NCI-H510A (cell line): ENCODE results near the gene MFF.
"Not testable (repeated sequence)": the region's sequence is repeated elsewhere in the genome, so short reads cannot be mapped to it uniquely, and the experiment has no call there.

Experiments
- DNase-seq: peaks from one replicate; lab custom pipeline; 2025; lab: John Stamatoyannopoulos, UW

MFF gene

DNA sequence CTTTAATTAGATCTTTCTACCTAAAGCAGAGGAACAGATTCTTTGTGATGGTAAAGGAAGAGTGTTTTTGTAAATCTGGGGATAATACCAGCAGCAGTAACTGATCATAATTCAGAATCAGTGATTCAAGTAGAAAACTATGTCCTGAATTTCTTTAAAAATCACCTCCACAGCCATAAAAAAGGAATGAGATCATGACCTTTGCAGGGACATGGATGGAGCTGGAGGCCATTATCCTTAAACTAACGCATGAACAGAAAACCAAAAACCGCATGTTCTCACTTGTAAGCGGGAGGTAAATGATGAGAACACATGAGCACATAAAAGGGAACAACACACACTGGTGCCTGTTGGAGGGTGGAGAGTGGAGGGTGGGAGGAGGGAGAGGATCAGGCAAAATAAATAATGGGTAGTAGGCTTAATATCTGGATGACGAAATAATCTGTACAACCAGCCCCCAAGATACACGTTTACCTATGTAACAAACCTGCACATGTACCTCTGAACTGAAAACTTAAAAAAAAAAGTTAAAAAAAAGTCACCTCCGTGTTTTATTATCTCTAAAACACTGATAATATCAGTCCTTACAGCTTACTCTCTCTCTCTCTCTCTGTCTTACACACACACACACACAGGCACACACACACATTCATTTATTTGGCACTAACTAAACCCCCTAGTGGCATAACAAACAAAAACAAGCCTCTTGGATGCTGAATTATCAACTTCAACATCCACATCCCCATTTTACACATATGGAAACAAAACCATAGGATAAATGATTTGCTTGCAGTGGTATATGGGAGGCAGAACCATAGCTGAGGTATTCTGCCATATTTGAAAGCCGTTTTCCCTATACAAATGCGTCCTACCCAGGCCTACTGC is 52.7 kb downstream of the MFF start:
- DNase-seq, result no peak

DNA sequence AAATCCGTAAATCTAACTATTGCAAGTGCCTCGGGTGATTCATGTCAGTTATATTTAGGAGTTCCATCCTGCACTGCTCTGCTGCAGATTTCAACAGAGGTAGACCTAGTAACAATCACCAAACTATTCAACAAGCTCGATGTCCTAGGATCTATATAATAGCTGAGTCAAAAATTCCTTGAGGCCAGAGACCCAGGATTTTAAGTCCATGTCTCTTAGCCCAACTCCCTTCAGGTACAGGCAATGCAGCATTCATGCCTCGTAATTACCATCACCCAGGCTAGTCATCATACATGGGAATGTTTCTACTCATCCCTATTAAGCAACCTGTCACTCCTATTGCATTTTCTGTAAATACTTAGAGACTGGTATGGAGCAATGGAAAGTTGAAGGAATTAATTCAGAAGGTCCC is 53.3 kb downstream of the MFF start:
- no peak for DNase-seq

DNA sequence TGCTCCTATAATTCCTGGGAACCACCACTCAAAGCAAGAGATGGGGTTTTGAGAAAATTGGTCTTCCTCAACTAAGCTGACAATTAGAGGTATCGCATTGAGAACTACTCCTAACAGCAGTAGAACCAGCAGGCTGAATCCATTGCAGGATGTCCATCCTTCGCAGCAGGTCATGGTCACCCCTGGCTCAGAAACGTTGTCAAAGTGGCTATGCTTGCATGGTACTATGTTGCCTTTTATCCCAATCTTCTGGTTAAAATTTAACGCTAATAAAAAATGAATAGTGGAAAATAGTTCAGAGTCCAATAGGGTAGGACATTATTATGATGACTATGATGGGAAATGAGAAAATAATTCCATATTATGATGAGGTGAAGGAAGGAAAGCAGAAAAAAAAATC is 54.0 kb downstream of the MFF start, which contains the start of gene TM4SF20:
TM4SF20 (minus strand) TSS at position 212 of the 400 bp plus-strand sequence; CDS start at position 174, 38 bp downstream.
- no peak for DNase-seq

DNA sequence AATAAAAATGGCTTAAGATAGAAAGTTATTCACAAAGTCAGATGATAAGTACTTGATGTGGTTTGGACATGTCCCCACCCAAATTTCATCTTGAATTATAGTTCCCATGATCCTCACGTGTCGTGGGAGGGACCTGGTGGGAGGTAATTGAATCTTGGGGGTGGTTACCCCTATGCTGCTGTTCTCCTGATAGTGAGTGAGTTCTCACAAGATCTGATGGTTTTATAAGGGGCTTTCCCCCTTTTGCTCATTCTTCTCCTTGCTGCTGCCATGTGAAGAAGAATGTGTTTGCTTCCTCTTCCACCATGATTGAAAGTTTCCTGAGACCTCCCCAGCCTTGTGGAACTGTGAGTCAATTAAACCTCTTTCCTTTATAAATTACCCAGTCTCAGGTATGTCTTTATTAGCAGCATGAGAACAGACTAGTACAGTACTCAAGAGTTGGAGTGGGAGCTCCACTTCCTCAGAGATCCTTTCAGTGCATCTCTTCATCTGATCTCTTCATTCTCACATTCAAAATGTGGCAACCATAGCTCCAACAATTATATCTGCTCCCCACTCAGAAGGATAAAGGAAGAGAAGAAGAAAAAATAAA is 57.3 kb downstream of the MFF start:
- DNase-seq, result not testable (repeated sequence)

- no peak for DNase-seq
Measured at GRCh38 chr2:227383686-227384085, 58.6 kb downstream of the MFF start.

DNA sequence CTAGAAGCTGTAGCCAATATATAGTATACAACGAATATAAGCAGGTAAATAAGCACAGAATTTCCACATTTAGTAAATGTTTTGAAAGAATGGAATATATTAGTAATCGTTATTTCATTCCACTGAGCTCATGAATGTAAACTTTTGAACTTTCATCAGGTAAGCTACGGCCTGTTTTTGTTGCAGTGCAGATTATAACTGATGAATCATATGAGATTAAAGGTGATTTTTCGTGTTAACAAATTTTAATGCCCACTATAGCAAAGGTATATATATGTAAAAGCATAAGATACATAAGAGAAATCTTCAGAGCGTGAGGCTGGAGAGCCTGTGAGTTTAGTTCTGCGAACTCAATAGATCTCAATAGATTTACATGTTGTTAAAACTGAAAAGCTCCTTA is 61.6 kb downstream of the MFF start:
- DNase-seq, result no peak

GRCh38 chr2:227387583-227387982 is 62.5 kb downstream of the MFF start, which contains the start of gene SCYGR1:
Gene SCYGR1, minus strand, starts transcription at chr2:227387949. Its CDS starts 0 bp downstream, at chr2:227387949.
- not testable (repeated sequence) for DNase-seq

DNA sequence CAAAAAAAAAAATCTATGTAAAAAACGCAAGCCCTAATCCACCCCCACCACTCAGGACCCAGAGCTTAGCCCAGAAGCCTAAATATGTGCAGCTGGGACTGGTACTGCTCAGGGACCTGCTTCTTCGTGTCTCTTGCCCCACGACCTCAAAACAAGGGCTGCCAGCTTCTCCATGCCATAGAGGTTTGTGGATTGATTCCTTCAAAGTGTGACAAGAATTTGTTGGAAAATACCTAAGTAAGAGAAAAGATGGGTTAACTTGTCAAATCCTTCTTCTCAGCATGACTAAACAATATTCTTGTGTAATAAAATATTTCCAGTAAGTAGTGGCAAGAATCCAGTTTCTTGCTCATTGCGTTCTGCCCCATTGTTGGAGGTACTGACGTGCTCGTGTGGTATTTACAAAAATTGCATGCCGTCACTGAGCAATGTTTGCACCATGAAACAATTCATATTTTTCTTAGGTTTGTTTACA is 63.5 kb downstream of the MFF start:
- DNase-seq, result no peak

GRCh38 chr2:227389231-227389630 is 64.2 kb downstream of the MFF start:
- DNase-seq, result no peak

DNA sequence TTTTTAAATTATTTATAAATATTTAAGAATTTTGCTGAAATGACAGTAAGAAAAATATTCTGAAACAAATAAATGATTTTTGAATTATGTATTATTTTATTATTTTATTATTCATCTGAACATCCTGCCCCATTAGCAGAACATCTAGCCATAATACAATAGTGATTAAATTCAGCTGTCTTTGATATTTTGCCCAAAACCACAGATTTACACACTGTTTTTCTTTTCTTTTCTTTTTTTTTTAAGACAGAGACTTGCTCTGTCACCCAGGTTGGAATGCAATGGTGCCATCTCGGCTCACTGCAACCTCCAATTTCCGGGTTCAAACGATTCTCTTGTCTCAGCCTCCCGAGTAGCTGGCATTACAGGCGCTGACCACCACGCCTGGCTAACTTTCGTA is 64.6 kb downstream of the MFF start:
- no peak for DNase-seq

DNA sequence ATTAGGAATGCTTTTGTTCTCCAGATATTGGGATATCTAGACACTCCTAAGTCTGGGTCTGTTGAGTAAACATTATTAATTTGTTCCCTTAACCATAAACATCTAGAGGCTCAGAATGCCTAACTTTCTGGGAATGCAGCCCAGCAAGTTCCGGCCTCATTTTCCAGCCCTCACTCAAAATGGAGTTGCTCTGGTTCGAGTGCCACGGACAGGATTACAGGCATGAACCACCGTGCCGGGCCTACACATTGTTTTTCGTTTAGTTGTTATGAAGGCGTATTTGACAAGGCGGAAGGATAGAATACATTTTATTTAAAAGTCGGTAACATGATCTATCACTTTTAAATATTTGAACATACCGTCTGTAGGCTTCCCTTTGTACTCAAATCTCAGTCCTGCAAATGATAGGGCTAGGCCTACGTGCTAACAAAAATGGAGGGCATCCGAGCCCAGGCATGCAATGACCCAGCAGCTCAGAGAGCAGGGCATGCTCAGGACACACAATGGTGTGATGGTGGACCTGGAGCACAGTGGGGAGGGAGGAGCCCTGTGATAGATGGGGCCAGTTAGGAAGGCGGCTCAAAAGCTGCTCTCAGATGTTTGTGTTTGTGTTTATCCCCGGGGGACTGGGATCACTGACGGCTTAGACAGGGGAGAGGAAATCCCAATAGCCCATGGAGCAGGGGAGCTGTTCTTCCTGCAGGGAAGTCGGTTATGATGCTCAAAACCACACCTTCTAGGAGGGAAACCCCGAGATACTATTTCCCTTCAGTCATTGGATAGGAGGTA is 65.6 kb downstream of the MFF start:
- DNase-seq, result no peak

DNA sequence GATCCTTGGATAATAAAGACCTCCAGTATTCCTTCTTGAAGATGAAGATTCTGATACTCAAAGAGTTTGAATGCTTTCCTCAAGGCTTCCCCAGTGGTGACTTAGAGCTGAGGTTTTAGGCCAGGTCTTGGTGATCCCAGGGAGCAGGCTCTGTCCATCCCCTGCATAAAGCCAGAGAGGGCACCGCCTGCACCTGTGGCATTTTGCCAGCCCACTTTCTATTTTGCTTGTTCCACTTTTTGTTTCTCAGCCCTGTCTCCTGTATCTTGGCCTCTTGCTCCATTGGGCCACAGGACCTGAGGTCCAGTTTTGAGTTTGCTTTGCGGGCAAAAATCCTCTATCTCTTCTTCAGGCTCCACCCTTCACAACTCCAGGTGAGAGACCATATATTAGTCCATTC is 69.3 kb downstream of the MFF start:
- DNase-seq, result no peak

DNA sequence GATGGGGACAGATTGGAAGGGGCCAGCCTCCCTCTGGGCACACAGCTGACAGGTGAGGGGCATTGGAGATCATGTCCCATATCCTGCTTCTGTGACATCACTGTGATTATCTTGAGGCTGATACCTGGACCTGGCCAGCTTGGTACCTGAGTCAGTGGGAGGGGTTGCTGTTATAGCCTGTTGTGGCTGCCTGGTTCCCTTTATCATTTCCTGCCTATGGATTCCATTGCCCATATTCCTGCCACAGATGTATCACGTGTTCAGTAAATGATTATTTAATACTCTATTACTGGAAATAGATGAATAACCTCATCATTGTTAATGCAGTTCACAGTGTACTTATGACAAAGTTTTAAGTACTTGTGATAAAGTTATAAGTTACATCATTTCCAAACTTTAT is 70.5 kb downstream of the MFF start:
- DNase-seq, result no peak

DNA sequence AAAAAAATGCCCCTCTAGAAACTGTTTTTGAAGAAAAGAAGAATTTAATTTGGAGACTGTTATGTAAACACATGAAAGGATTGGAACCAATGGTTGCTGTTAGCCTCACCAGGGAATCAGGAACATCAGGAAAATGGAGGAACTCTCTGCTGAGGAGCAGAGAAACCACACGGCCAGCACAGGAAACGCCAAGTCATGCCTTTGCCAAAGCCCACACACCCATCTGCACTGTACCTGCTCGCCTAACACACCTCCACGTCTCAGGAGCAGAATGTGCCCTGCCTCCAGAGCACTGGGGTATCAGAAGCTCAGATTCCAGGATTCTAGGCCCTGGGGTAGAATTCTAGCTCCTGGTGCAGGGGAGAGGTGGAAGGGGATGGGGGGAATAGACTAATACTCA is 72.5 kb downstream of the MFF start:
- DNase-seq, result no peak

- no peak for DNase-seq
Measured at GRCh38 chr2:227398684-227399670, 73.9 kb downstream of the MFF start.

DNA sequence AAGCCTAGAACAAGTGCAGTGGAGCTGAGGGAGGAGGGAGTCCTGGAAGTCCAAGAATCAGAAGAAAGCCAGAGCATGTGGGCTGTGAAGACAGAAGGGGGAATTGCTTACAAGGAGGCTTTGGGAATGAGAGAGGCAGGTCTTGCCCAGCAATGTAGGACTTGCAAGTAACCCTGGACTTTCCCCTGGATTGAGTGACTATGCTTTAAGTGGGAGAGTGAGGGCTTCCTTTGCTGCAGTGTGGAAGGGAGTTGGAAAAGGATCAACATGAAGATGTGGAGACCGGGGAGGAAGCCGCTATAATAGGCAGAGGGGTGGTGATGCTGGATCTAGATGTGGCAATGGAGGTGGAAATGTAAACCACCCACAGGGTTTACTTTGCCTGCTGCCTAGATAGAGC is 76.5 kb downstream of the MFF start:
- no peak for DNase-seq

DNA sequence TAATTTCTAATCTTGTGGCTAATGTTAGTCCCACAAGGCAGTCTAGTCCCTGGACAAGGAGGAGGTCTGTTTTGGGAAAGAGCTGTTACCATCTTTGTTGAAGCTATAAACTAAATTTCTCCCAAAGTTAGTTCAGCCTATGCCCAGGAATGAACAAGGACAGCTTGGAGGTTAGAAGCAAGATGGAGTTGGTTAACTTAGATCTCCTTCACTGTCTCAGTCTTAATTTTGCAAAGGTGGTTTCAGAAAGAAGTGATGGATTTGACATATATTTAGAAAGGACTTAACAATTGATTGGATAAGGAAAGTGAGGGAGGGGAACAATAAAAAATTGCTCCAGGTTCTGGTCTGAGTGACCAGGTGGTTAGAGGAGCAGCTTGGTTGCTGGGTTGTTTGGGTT is 77.3 kb downstream of the MFF start:
- DNase-seq, result no peak

DNA sequence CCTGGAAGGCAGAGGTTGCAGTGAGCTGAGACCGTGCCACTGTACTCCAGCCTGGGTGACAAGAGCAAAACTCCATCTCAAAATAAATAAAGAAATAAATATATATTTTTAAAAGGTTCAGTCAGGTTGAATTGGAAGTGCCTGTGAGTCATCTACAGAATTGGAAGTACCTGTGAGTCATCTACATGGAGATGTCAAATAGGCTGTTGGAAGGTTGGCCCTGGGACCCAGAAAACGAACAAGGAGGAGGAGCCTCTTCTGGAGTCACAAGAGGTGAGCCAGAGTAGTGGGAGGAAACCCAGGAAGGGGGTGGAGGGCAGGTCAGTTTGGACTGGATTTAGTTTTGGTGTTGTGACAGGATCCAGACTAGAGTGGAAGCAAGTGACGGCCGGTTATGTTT is 77.9 kb downstream of the MFF start:
- no peak for DNase-seq

- no peak for DNase-seq
Measured at GRCh38 chr2:227404585-227405271, 79.7 kb downstream of the MFF start.

DNA sequence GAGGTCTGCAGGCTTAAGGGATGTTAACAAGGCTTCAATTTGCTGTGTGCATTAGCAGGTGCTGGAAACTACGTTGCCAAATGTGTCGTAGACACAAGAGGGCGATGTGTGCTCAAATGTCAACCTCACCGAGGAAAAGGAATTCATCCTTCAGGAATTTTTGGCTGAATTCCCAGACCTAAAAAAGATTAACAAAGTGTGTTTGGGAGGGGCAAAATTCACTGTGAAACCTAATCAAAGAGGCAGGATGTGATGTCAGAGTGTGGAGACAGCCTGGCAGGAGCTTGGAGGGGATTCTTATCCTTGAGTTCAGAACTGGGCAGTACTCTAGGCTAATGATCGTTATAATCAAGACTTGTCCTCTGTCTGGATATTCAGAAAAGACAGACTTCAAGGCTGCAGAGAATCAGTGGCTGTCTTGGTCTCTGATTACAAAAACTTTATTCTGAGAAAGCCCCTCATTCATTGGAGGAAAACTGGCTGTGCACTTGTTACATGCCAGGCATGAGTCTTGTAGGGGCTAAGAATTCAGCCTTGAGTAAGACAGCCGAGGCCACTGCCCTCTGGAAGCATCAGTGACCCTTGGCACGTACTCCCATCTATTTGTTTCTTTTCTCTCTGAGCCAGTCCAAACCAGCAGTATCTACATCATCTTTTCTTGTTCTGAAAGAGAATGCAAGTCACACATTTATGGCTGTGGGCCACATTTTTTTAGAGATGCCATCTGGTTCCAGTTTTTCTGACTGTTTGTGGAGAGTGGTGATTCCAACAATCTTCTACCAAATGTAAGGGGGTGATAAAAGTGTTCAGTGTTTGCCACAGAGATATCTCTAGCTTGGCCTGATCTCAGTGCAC is 81.4 kb downstream of the MFF start:
- DNase-seq, result peak; percentile 74
